Activated T-cell treated with anti-CD3 and anti-CD28 coated beads, Interleukin-2, amount 50 U/mL, for 1 hour (primary cell): Measurements from ENCODE around the gene OR1C1.
"Not testable (repeated sequence)": the region's sequence is repeated elsewhere in the genome, so short reads cannot be mapped to it uniquely, and the experiment has no call there.

Experiments used
- DNase-seq: peaks from one replicate; pipeline ENCODE4 v3.0.0-alpha.2; 2020

The OR1C1 gene

GRCh38 chr1:247760456-247760855 lies at the start of gene OR1C1:
OR1C1 (minus strand) TSS chr1:247760556; CDS start chr1:247758406, 2,150 bp downstream.
- no peak for DNase-seq

- DNase-seq: no peak
These were observed 37.2 kb upstream of the OR1C1 start for GRCh38 chr1:247797518-247797917.

- no peak for DNase-seq
These were observed 9.2 kb upstream of the OR1C1 start for GRCh38 chr1:247769603-247770002.

GRCh38 chr1:247754311-247754710 lies 6.0 kb downstream of the OR1C1 start:
- not testable (repeated sequence) for DNase-seq

GRCh38 chr1:247749870-247750269 lies 10.5 kb downstream of the OR1C1 start:
- no peak for DNase-seq

GRCh38 chr1:247748041-247748440 lies 12.3 kb downstream of the OR1C1 start, which contains the start of gene OR14A2:
OR14A2 (minus strand) TSS chr1:247748141.
- DNase-seq: no peak

- DNase-seq: no peak
These were observed 12.7 kb downstream of the OR1C1 start for GRCh38 chr1:247747616-247748015.

GRCh38 chr1:247746391-247746935 lies 13.9 kb downstream of the OR1C1 start:
- no peak for DNase-seq

- not testable (repeated sequence) for DNase-seq
These were observed 18.1 kb downstream of the OR1C1 start for GRCh38 chr1:247742215-247742760.

GRCh38 chr1:247741756-247742155 lies 18.6 kb downstream of the OR1C1 start:
- no peak for DNase-seq

- no peak for DNase-seq
These were observed 19.6 kb downstream of the OR1C1 start for GRCh38 chr1:247740721-247741120.

GRCh38 chr1:247738315-247738714 lies 22.0 kb downstream of the OR1C1 start, which contains the start of gene OR14K1:
OR14K1 (plus strand) TSS chr1:247738615; CDS start chr1:247738615, 0 bp downstream.
- DNase-seq: no peak

GRCh38 chr1:247721222-247721621 lies 39.1 kb downstream of the OR1C1 start:
- DNase-seq: no peak

- DNase-seq: no peak
These were observed 43.8 kb downstream of the OR1C1 start, which contains the start of gene OR6F1 for GRCh38 chr1:247716546-247716945. OR6F1 (minus strand) TSS chr1:247716646; CDS start chr1:247712755, 3,891 bp downstream.

- DNase-seq: no peak
These were observed 46.6 kb downstream of the OR1C1 start for GRCh38 chr1:247713753-247714152.

GRCh38 chr1:247710681-247711080 lies 49.7 kb downstream of the OR1C1 start:
- not testable (repeated sequence) for DNase-seq
